HEK293T (cell line): ENCODE data around the gene SLC43A1.

Experiments used
- ARNT ChIP-seq: fragments of 450-650 bp; IDR thresholded peaks from 2 replicates; pipeline ENCODE4 v1.6.1; 2017; ENCODE audit warnings: mild to moderate bottlenecking
- BHLHE40 ChIP-seq: fragments of 450-650 bp; IDR thresholded peaks from 2 replicates; pipeline ENCODE4 v1.6.1; 2016; ENCODE audit warnings: mild to moderate bottlenecking, moderate library complexity, borderline replicate concordance
- ELF4 ChIP-seq: fragments of 450-650 bp; IDR thresholded peaks from 2 replicates; pipeline ENCODE4 v1.6.1; 2017; ENCODE audit warnings: antibody characterized with exemption
- FOXA1 ChIP-seq: fragments of 450-650 bp; IDR thresholded peaks from 2 replicates; pipeline ENCODE4 v1.6.1; 2016; ENCODE audit warnings: mild to moderate bottlenecking
- FOXM1 ChIP-seq: fragments of 450-650 bp; IDR thresholded peaks from 2 replicates; pipeline ENCODE4 v1.6.1; 2017; ENCODE audit warnings: mild to moderate bottlenecking, borderline replicate concordance
- NFRKB ChIP-seq: fragments of 450-650 bp; IDR thresholded peaks from 2 replicates; pipeline ENCODE4 v1.6.1; 2016; ENCODE audit warnings: mild to moderate bottlenecking, moderate library complexity
- PKNOX1 ChIP-seq: fragments of 450-650 bp; IDR thresholded peaks from 2 replicates; pipeline ENCODE4 v1.6.1; 2016
- SP1 ChIP-seq: fragments of 450-650 bp; IDR thresholded peaks from 2 replicates; pipeline ENCODE4 v1.6.1; 2017
- SUZ12 ChIP-seq: fragments of 450-650 bp; IDR thresholded peaks from 2 replicates; pipeline ENCODE4 v1.6.1; 2016; ENCODE audit warnings: mild to moderate bottlenecking
- TARDBP ChIP-seq: fragments of 450-650 bp; IDR thresholded peaks from 2 replicates; pipeline ENCODE4 v1.6.1; 2016
- ZNF384 ChIP-seq: fragments of 450-650 bp; IDR thresholded peaks from 2 replicates; pipeline ENCODE4 v1.6.1; 2016

- TF ChIP-seq FOXM1 (no peak), SP1 (no peak), TARDBP (no peak), NFRKB (no peak), ELF4 (no peak), PKNOX1 (no peak), ZNF384 (no peak), SUZ12 (no peak), BHLHE40 (no peak), FOXA1 (no peak), ARNT (no peak)
These were observed 24.9 kb downstream of the SLC43A1 start for GRCh38 chr11:57490456-57491248.
